ENCODE data around the gene CENPO.

Gene CENPO

DNA sequence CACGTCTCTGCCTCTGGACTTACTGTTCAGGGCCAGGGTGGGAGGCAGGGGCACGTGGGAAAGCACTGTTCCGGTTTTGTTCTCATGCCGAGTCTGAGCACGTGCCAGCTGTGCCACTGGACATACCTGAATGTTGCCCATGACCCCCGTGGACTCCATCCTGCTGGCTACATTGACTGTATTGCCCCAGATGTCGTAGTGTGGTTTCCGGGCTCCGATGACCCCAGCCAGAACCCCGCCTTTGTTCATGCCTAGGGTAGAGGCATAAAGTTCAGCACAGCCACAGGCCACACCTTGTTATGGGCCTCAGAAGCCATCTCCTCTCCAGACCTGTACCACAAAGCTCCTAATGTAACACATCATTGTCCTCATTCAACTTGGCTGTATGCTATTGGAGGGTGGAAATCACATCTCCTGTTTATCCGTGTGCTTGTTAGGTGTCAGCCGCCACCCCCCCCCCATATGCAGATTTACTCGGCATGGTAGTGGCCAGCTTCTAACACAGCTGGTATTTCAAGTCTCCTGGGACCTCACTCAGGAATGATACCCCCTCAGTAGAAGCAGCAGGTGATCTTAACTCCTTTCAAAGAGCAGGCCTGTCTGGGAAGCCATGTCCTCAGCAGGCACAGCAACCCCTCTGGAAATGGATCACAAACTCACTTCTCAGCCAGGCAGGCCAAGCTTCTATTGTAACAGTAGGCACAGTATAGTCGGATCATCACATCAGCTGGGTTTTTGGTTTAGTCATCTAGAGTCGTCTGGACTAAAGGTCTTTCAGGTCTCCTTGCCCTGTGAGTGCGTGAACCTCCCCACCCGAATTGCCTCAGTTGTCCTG lies 27.6 kb downstream of the CENPO start:
- FAIRE-seq (no peak), DNase-seq (ENCODE audit: insufficient read length, low spot score) (no peak)
- no peak for TF ChIP-seq POU2F2 (IDR thresholded peaks at IDR 0.05; ENCODE audit: low read depth, low read length)
- no peak for TF ChIP-seq PAX5 (IDR thresholded peaks at IDR 0.05; ENCODE audit: insufficient read depth, low read length, severe bottlenecking)
- TF ChIP-seq SPI1 (IDR thresholded peaks at IDR 0.05; ENCODE audit: low read depth, low read length), result no peak
- TF ChIP-seq TAF1 (IDR thresholded peaks at IDR 0.05; ENCODE audit: low read depth, low read length), result no peak
- no peak for TF ChIP-seq POLR2A (IDR thresholded peaks at IDR 0.05; ENCODE audit: low read depth, low read length)
- TF ChIP-seq POLR2AphosphoS5 (IDR thresholded peaks at IDR 0.05; ENCODE audit: low read depth, low read length), result no peak

GRCh38 chr2:24821433-24821891 lies 28.2 kb downstream of the CENPO start:
- FAIRE-seq (no peak), DNase-seq (ENCODE audit: insufficient read length, low spot score) (no peak)
- TF ChIP-seq POLR2A (IDR thresholded peaks at IDR 0.05; ENCODE audit: low read depth, low read length) (no peak), SPI1 (IDR thresholded peaks at IDR 0.05; ENCODE audit: low read depth, low read length) (no peak), POU2F2 (IDR thresholded peaks at IDR 0.05; ENCODE audit: low read depth, low read length) (no peak)

- no peak for FAIRE-seq
- no peak for DNase-seq (ENCODE audit: insufficient read length, low spot score)
- TF ChIP-seq POU2F2 (IDR thresholded peaks at IDR 0.05; ENCODE audit: low read depth, low read length) (no peak), POLR2A (IDR thresholded peaks at IDR 0.05; ENCODE audit: low read depth, low read length) (no peak), TAF1 (IDR thresholded peaks at IDR 0.05; ENCODE audit: low read depth, low read length) (no peak), SPI1 (IDR thresholded peaks at IDR 0.05; ENCODE audit: low read depth, low read length) (no peak), PAX5 (IDR thresholded peaks at IDR 0.05; ENCODE audit: insufficient read depth, low read length, severe bottlenecking) (no peak), POLR2AphosphoS5 (IDR thresholded peaks at IDR 0.05; ENCODE audit: low read depth, low read length) (no peak)
Observed at GRCh38 chr2:24822049-24822706, 29.0 kb downstream of the CENPO start.

DNA sequence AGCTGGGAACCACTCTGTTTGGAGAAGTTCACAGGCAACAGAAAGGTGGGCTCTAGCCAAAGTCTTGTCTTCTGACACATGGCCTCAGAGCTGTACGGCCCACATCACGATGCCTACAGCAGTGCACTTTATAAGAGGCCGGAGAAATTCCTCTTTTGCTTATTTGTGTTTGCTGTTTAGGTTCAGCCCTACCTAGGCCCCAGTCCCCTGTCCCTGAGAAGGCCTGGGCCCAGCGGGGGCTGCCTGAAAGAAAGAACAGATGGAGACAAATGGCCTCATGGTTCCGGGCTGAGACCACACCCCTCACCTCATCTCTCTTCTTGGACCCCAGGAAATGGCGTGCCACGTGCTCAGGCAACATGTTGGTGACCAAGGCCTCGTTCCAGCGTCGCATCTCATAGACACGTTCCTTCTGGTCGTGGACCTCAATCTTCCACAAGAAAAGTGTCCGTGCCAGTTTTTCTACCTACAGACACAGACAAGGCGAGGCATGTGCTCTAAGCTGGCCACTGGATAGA lies 30.9 kb downstream of the CENPO start:
- TF ChIP-seq POLR2AphosphoS5 (IDR thresholded peaks at IDR 0.05; ENCODE audit: low read depth, low read length) (no peak), POU2F2 (IDR thresholded peaks at IDR 0.05; ENCODE audit: low read depth, low read length) (no peak), POLR2A (IDR thresholded peaks at IDR 0.05; ENCODE audit: low read depth, low read length) (no peak), SPI1 (IDR thresholded peaks at IDR 0.05; ENCODE audit: low read depth, low read length) (no peak), PAX5 (IDR thresholded peaks at IDR 0.05; ENCODE audit: insufficient read depth, low read length, severe bottlenecking) (no peak), TAF1 (IDR thresholded peaks at IDR 0.05; ENCODE audit: low read depth, low read length) (no peak)
- FAIRE-seq (no peak), DNase-seq (ENCODE audit: insufficient read length, low spot score) (no peak)

GRCh38 chr2:24824966-24825882 lies 32.0 kb downstream of the CENPO start:
- peak; percentile 37; the same call in 1 of the 2 replicates for TF ChIP-seq POLR2AphosphoS5 (IDR thresholded peaks at IDR 0.05; ENCODE audit: low read depth, low read length)
- no peak for TF ChIP-seq POU2F2 (IDR thresholded peaks at IDR 0.05; ENCODE audit: low read depth, low read length)
- DNase-seq (ENCODE audit: insufficient read length, low spot score) (peak; percentile 30), FAIRE-seq (no peak)

- peak; percentile 15 for DNase-seq (ENCODE audit: insufficient read length, low spot score)
- FAIRE-seq, result peak; percentile 66
- TF ChIP-seq POU2F2 (IDR thresholded peaks at IDR 0.05; ENCODE audit: low read depth, low read length) (no peak), POLR2A (IDR thresholded peaks at IDR 0.05; ENCODE audit: low read depth, low read length) (0 out of 2 replicates have a peak, but pooled peaks have one; percentile 29)
Observed at GRCh38 chr2:24825883-24826772, 32.9 kb downstream of the CENPO start.

DNA sequence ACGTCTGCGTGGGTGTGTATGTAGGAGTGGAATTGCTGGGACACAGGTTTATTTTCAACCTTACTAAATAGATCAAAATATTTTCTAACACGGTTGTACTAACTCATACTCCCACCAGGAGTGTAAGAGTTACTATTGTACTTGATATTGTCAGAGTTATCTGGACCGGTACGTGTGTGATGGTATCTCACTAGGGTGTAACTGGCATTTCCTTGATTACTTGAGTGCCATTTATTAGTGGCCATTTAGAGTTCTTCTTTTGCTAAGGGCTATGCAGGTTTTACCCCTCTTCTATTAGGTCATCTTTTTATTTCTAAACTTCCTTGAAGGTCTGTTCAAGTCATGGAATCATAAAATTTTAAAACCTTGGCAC lies 33.5 kb downstream of the CENPO start:
- FAIRE-seq (no peak), DNase-seq (ENCODE audit: insufficient read length, low spot score) (no peak)
- no peak for TF ChIP-seq TAF1 (IDR thresholded peaks at IDR 0.05; ENCODE audit: low read depth, low read length)
- TF ChIP-seq POLR2A (IDR thresholded peaks at IDR 0.05; ENCODE audit: low read depth, low read length), result no peak
- no peak for TF ChIP-seq POLR2AphosphoS5 (IDR thresholded peaks at IDR 0.05; ENCODE audit: low read depth, low read length)
- TF ChIP-seq SPI1 (IDR thresholded peaks at IDR 0.05; ENCODE audit: low read depth, low read length), result no peak

DNA sequence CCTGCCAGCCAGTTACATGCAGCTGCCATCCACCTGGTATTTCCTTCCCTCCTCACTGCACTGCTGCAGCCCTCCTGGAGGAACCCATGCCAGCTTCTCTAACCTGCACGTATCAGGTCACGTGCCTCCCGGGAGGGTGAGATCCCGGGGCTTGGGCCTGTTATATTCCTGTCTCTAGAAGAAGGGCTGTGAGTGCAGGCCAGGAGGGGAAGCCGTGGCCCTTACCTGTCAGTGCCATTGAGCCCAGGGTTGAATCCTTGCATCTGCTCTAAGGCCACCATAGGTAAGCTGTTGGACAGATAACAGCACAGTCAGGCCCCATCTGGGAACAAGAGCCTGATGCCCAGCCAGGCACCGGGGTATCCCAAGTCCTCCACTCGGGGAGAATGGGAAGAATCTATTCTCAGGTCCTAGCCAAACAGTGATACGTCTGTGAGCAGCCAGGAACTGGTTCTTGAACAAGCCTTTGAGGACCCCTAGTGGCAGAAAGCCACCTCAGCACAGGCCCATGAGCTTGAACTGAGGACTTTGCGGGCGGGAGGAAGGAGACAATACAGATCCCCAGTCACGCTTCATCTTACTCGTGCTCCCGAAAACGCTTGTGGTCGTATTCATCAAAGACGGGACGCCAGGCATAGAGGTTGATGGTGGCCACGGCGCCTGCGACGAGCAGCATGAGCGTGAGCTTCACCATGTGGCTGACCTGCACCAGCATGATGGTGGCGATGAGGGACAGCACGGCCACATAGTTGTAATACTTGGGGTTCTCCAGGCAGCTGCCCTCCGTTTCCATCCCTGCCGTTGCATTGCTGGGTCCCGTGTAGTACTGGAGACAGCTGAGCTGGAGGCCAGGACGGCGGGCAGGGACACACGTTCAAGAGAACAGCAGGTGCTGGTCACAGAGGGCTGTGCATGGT lies 34.4 kb downstream of the CENPO start:
- TF ChIP-seq POLR2A (IDR thresholded peaks at IDR 0.05; ENCODE audit: low read depth, low read length) (no peak), SPI1 (IDR thresholded peaks at IDR 0.05; ENCODE audit: low read depth, low read length) (peak; percentile 22)
- peak; percentile 87 for DNase-seq (ENCODE audit: insufficient read length, low spot score)
- FAIRE-seq, result peak; percentile 80
